ENCODE measurements around the gene FOLR2.
A peak's percentile ranks its signal among the peaks of the same experiment; 100 is the strongest.

FOLR2 gene

GRCh38 chr11:72222907-72223614 is 6.5 kb downstream of the FOLR2 start:
- H3K9me3 ChIP-seq (replicated peaks in 1 of 11), result no peaks in the 10 kb centered on the region
- H3K36me3 ChIP-seq, result peaks cover 12 to 22% (median 18%) of the 10 kb centered on the region in 11 experiments
- H3K4me1 ChIP-seq, result peaks cover 60 to 77% (median 70%) of the 10 kb centered on the region in 10 experiments
- no peaks in the 10 kb centered on the region for H3K27me3 ChIP-seq
- TF ChIP-seq Cebpa-rat (IDR thresholded peaks at IDR 0.05), result no peak
- peaks cover 21 to 31% (median 28%) of the 10 kb centered on the region in 11 experiments for H4K20me1 ChIP-seq
- peak overlapping the region; percentile 93 to 97 (median 95) for H3K9ac ChIP-seq
- H3K4me3 ChIP-seq, result peak overlapping the region; percentile 84 to 94 (median 89)
- H3K4me2 ChIP-seq, result peak overlapping the region; percentile 74 to 99 (median 97)
- H3K27ac ChIP-seq, result peak overlapping the region; percentile 83 to 95 (median 93)

- Histone ChIP-seq H4K20me1 (peaks cover 29 to 39% (median 35%) of the 10 kb centered on the region in 11 experiments), H3K27me3 (no peaks in the 10 kb centered on the region), H3K4me2 (peak overlapping the region; percentile 74 to 99 (median 97)), H3K36me3 (peaks cover 21 to 30% (median 27%) of the 10 kb centered on the region in 11 experiments), H3K4me3 (peak overlapping the region; percentile 84 to 94 (median 89)), H3K4me1 (peaks cover 52 to 77% (median 63%) of the 10 kb centered on the region in 10 experiments), H3K9ac (peak overlapping the region; percentile 93 to 97 (median 95)), H3K27ac (peak overlapping the region; percentile 83 to 95 (median 93)), H3K9me3 (replicated peaks in 1 of 11) (no peaks in the 10 kb centered on the region)
- TF ChIP-seq Cebpa-rat (IDR thresholded peaks at IDR 0.05), result no peak
These were observed 7.3 kb downstream of the FOLR2 start for GRCh38 chr11:72223615-72224563.

- peak within 1 kb of the TSS; percentile 84 to 94 (median 89) for H3K4me3 ChIP-seq
- H3K27me3 ChIP-seq, result no peaks in the 10 kb centered on the region
- peak within 1 kb of the TSS; percentile 83 to 95 (median 93) for H3K27ac ChIP-seq
- H4K20me1 ChIP-seq, result peaks cover 35 to 48% (median 44%) of the 10 kb centered on the region in 11 experiments
- peaks cover 30 to 39% (median 36%) of the 10 kb centered on the region in 11 experiments for H3K36me3 ChIP-seq
- H3K4me2 ChIP-seq, result peak within 1 kb of the TSS; percentile 74 to 99 (median 97)
- TF ChIP-seq Cebpa-rat (IDR thresholded peaks at IDR 0.05), result no peak
- H3K9me3 ChIP-seq (replicated peaks in 1 of 11), result no peaks in the 10 kb centered on the region
- H3K9ac ChIP-seq, result peak within 1 kb of the TSS; percentile 93 to 97 (median 95)
- H3K4me1 ChIP-seq, result peaks cover 49 to 77% (median 59%) of the 10 kb centered on the region in 10 experiments
These were observed 8.2 kb downstream of the FOLR2 start, which contains the start of gene INPPL1 for GRCh38 chr11:72224564-72225410. INPPL1 (plus strand) TSS chr11:72224767; CDS start chr11:72224985, 218 bp downstream.

- H3K36me3 ChIP-seq, result peaks cover 37 to 46% (median 43%) of the 10 kb centered on the region in 11 experiments
- peak overlapping the region; percentile 84 to 94 (median 89) for H3K4me3 ChIP-seq
- peak overlapping the region; percentile 93 to 97 (median 95) for H3K9ac ChIP-seq
- H3K4me1 ChIP-seq, result peaks cover 45 to 77% (median 53%) of the 10 kb centered on the region in 10 experiments
- H3K27ac ChIP-seq, result peak overlapping the region; percentile 83 to 95 (median 93); a peak in 21 of 22 replicates
- no peaks in the 10 kb centered on the region for H3K9me3 ChIP-seq (replicated peaks in 1 of 11)
- H3K27me3 ChIP-seq, result no peaks in the 10 kb centered on the region
- H3K4me2 ChIP-seq, result peak overlapping the region; percentile 74 to 99 (median 97)
- peaks cover 35 to 55% (median 51%) of the 10 kb centered on the region in 11 experiments for H4K20me1 ChIP-seq
- TF ChIP-seq Cebpa-rat (IDR thresholded peaks at IDR 0.05), result no peak
These were observed 8.9 kb downstream of the FOLR2 start for GRCh38 chr11:72225411-72225951.

- Histone ChIP-seq H3K36me3 (peaks cover 49 to 58% (median 55%) of the 10 kb centered on the region in 11 experiments), H3K4me1 (peaks cover 34 to 77% (median 45%) of the 10 kb centered on the region in 10 experiments), H4K20me1 (peaks cover 45 to 67% (median 63%) of the 10 kb centered on the region in 11 experiments), H3K27ac (peak overlapping the region in 5 of 11 experiments; percentile 2 to 95 (median 93); a peak in 3 of 22 replicates), H3K9ac (peak overlapping the region; percentile 93 to 97 (median 95); a peak in 17 of 22 replicates), H3K27me3 (no peaks in the 10 kb centered on the region), H3K4me3 (peak overlapping the region in 7 of 10 experiments; percentile 84 to 93 (median 88); a peak in 6 of 20 replicates), H3K9me3 (replicated peaks in 1 of 11) (no peaks in the 10 kb centered on the region), H3K4me2 (peak overlapping the region; percentile 74 to 99 (median 97))
- TF ChIP-seq Cebpa-rat (IDR thresholded peaks at IDR 0.05), result no peak
These were observed 10.1 kb downstream of the FOLR2 start for GRCh38 chr11:72226701-72227100.

- peak overlapping the region in 9 of 11 experiments; percentile 5 to 97 (median 93); a peak in 8 of 22 replicates for H3K9ac ChIP-seq
- H3K4me1 ChIP-seq, result peaks cover 33 to 77% (median 42%) of the 10 kb centered on the region in 10 experiments
- peaks cover 57 to 67% (median 63%) of the 10 kb centered on the region in 11 experiments for H3K36me3 ChIP-seq
- H3K9me3 ChIP-seq (replicated peaks in 1 of 11), result no peaks in the 10 kb centered on the region
- TF ChIP-seq Cebpa-rat (IDR thresholded peaks at IDR 0.05), result no peak
- H3K4me3 ChIP-seq, result no peak overlapping the region
- H3K27me3 ChIP-seq, result no peaks in the 10 kb centered on the region
- H3K27ac ChIP-seq, result 0 out of 22 replicates have a peak overlapping the region, but pooled peaks of 1 of the 11 experiments have one; percentile 9
- H3K4me2 ChIP-seq, result peak overlapping the region in 10 of 11 experiments; percentile 13 to 99 (median 96); a peak in 11 of 22 replicates
- peaks cover 45 to 76% (median 68%) of the 10 kb centered on the region in 11 experiments for H4K20me1 ChIP-seq
These were observed 11.0 kb downstream of the FOLR2 start for GRCh38 chr11:72227316-72228228.
